GM12878 (cell line): ENCODE data around the gene FTO.

Source experiments
- ATF2 ChIP-seq: IDR thresholded peaks from 2 replicates; pipeline ENCODE4 v1.6.1; 2012; ENCODE audit warnings: low read length, inconsistent platforms
- CTCF ChIP-seq, 3 experiments: IDR thresholded peaks in 2 of 3; conservative IDR thresholded peaks in 1 of 3; 2 replicates each; pipeline ENCODE4 v1.5.1; 2011; ENCODE audit warnings: low read depth in 3 of 3, low read length in 3 of 3, mild to moderate bottlenecking in 3 of 3, control low read depth in 2 of 3, moderate library complexity in 2 of 3, inconsistent platforms in 1 of 3, mixed read lengths in 1 of 3; ENCODE audit not compliant: control insufficient read depth in 2 of 3, insufficient read depth in 1 of 3; ENCODE audit errors: extremely low read depth in 1 of 3
- FOS ChIP-seq: IDR thresholded peaks from 3 replicates; pipeline ENCODE4 v1.6.1; 2011; ENCODE audit warnings: borderline replicate concordance; ENCODE audit not compliant: insufficient read length; ENCODE audit errors: extremely low read depth
- FOXM1 ChIP-seq: IDR thresholded peaks from 2 replicates; pipeline ENCODE4 v1.6.1; 2012; ENCODE audit warnings: low read depth, mild to moderate bottlenecking, inconsistent platforms, low read length, moderate library complexity
- NR2C2 ChIP-seq: IDR thresholded peaks from 2 replicates; pipeline ENCODE4 v1.6.1; 2011; ENCODE audit warnings: borderline replicate concordance, low read depth; ENCODE audit not compliant: control insufficient read depth, insufficient read length
- RELA ChIP-seq: fragments of 450-650 bp; IDR thresholded peaks from 2 replicates; pipeline ENCODE4 v1.8.0; 2014; ENCODE audit warnings: borderline replicate concordance; ENCODE audit not compliant: partially characterized antibody
- SREBF2 ChIP-seq: IDR thresholded peaks from 2 replicates; pipeline ENCODE4 v1.6.1; 2012; ENCODE audit warnings: mild to moderate bottlenecking, low read length
- TCF7 ChIP-seq: IDR thresholded peaks from 2 replicates; pipeline ENCODE4 v1.6.1; 2014; ENCODE audit warnings: antibody characterized with exemption, borderline replicate concordance
- USF2 ChIP-seq: IDR thresholded peaks from 2 replicates; pipeline ENCODE4 v1.6.1; 2011; ENCODE audit warnings: low read depth, low read length, improper control_type of control experiment, borderline replicate concordance
- YY1 ChIP-seq: IDR thresholded peaks from 2 replicates; pipeline ENCODE4 v1.6.1; 2011; ENCODE audit warnings: low read depth, mild to moderate bottlenecking, low read length
- ZBTB33 ChIP-seq: fragments of 450-650 bp; IDR thresholded peaks from 2 replicates; pipeline ENCODE4 v1.6.1; 2017; ENCODE audit warnings: mild to moderate bottlenecking

- TF ChIP-seq NR2C2 (no peak), CTCF (IDR thresholded peaks at IDR 0.05 in 2 of 3, conservative IDR thresholded peaks at IDR 0.05 in 1 of 3; ENCODE audit: control insufficient read depth in 2 of 3, extremely low read depth in 1 of 3, insufficient read depth in 1 of 3, low read depth in 3 of 3, low read length in 3 of 3) (no peak), TCF7 (no peak), ATF2 (no peak), ZBTB33 (no peak), USF2 (no peak), YY1 (no peak), FOXM1 (no peak), RELA (no peak), SREBF2 (no peak), FOS (no peak)
Measured at GRCh38 chr16:53846971-53847370, 143.0 kb downstream of the FTO start.
